ENCODE results near the gene PRPSAP1.

GRCh38 chr17:76369804-76370203 is 16.1 kb upstream of the PRPSAP1 start:
- TF ChIP-seq CTCF (conservative IDR thresholded peaks at IDR 0.05): no peak
- no peak for TF ChIP-seq EZH2 (IDR thresholded peaks at IDR 0.05; ENCODE audit: low read depth)
